ENCODE results near the gene XG.

GRCh38 chrX:2756548-2756947 lies 4.7 kb downstream of the XG start:
- TF ChIP-seq, protein P1, sequence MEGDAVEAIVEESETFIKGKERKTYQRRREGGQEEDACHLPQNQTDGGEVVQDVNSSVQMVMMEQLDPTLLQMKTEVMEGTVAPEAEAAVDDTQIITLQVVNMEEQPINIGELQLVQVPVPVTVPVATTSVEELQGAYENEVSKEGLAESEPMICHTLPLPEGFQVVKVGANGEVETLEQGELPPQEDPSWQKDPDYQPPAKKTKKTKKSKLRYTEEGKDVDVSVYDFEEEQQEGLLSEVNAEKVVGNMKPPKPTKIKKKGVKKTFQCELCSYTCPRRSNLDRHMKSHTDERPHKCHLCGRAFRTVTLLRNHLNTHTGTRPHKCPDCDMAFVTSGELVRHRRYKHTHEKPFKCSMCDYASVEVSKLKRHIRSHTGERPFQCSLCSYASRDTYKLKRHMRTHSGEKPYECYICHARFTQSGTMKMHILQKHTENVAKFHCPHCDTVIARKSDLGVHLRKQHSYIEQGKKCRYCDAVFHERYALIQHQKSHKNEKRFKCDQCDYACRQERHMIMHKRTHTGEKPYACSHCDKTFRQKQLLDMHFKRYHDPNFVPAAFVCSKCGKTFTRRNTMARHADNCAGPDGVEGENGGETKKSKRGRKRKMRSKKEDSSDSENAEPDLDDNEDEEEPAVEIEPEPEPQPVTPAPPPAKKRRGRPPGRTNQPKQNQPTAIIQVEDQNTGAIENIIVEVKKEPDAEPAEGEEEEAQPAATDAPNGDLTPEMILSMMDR (IDR thresholded peaks at IDR 0.05; ENCODE audit: insufficient read depth, low read length, poor library complexity, severe bottlenecking): no peak
- TF ChIP-seq EZH2phosphoT487 (conservative IDR thresholded peaks at IDR 0.05; ENCODE audit: low read length): no peak

Measured in SU-DHL-6 (cell line).